Measurements from ENCODE around the gene AGBL1. TPM values are rescaled to one million over a fixed set of nuclear protein-coding genes. Genes with fewer than 3 reads are reported as not detected.

Gene AGBL1
- total RNA-seq, 1 donor from 2014 or later: 0.47 TPM

- no peak for DNase-seq
Observed at GRCh38 chr15:86834115-86834863, 754.6 kb downstream of the AGBL1 start.

- no peak for DNase-seq
Observed at GRCh38 chr15:86837294-86838061, 757.8 kb downstream of the AGBL1 start.

GRCh38 chr15:86839502-86839901 is 759.8 kb downstream of the AGBL1 start:
- no peak for DNase-seq

GRCh38 chr15:86840996-86841395 is 761.3 kb downstream of the AGBL1 start:
- no peak for DNase-seq

GRCh38 chr15:86842199-86842598 is 762.5 kb downstream of the AGBL1 start:
- DNase-seq: no peak

GRCh38 chr15:86846036-86846435 is 766.4 kb downstream of the AGBL1 start:
- no peak for DNase-seq

- no peak for DNase-seq
Observed at GRCh38 chr15:86849136-86849535, 769.5 kb downstream of the AGBL1 start.

GRCh38 chr15:86849558-86850285 is 770.1 kb downstream of the AGBL1 start:
- no peak for DNase-seq

- DNase-seq: no peak
Observed at GRCh38 chr15:86850939-86851338, 771.3 kb downstream of the AGBL1 start.

GRCh38 chr15:86852741-86853140 is 773.1 kb downstream of the AGBL1 start:
- DNase-seq: no peak

GRCh38 chr15:86854176-86854575 is 774.5 kb downstream of the AGBL1 start:
- DNase-seq: no peak

GRCh38 chr15:86855307-86856291 is 775.9 kb downstream of the AGBL1 start:
- no peak for DNase-seq

GRCh38 chr15:86857701-86858100 is 778.0 kb downstream of the AGBL1 start:
- DNase-seq: no peak

GRCh38 chr15:86863226-86863915 is 783.7 kb downstream of the AGBL1 start:
- DNase-seq: no peak

GRCh38 chr15:86865920-86866319 is 786.2 kb downstream of the AGBL1 start:
- no peak for DNase-seq

GRCh38 chr15:86870846-86871245 is 791.2 kb downstream of the AGBL1 start:
- no peak for DNase-seq

- no peak for DNase-seq
Observed at GRCh38 chr15:86871964-86872363, 792.3 kb downstream of the AGBL1 start.

GRCh38 chr15:86872782-86873181 is 793.1 kb downstream of the AGBL1 start:
- no peak for DNase-seq

- no peak for DNase-seq
Observed at GRCh38 chr15:86875067-86875466, 795.4 kb downstream of the AGBL1 start.

- DNase-seq: no peak
Observed at GRCh38 chr15:86876387-86876944, 796.8 kb downstream of the AGBL1 start.

GRCh38 chr15:86877171-86877631 is 797.5 kb downstream of the AGBL1 start:
- no peak for DNase-seq

All from occipital lobe (tissue), 2 donors.